ENCODE data around the gene GRAMD2B. TPM values are rescaled to one million over a fixed set of nuclear protein-coding genes. Genes with fewer than 3 reads are reported as not detected.
"Not testable (repeated sequence)": the region's sequence is repeated elsewhere in the genome, so short reads cannot be mapped to it uniquely, and the experiment has no call there.

GRAMD2B gene
- total and polyA plus RNA-seq, 3 experiments from 2014 or later = 7.0 to 10.4 (median 8.4) TPM

DNA sequence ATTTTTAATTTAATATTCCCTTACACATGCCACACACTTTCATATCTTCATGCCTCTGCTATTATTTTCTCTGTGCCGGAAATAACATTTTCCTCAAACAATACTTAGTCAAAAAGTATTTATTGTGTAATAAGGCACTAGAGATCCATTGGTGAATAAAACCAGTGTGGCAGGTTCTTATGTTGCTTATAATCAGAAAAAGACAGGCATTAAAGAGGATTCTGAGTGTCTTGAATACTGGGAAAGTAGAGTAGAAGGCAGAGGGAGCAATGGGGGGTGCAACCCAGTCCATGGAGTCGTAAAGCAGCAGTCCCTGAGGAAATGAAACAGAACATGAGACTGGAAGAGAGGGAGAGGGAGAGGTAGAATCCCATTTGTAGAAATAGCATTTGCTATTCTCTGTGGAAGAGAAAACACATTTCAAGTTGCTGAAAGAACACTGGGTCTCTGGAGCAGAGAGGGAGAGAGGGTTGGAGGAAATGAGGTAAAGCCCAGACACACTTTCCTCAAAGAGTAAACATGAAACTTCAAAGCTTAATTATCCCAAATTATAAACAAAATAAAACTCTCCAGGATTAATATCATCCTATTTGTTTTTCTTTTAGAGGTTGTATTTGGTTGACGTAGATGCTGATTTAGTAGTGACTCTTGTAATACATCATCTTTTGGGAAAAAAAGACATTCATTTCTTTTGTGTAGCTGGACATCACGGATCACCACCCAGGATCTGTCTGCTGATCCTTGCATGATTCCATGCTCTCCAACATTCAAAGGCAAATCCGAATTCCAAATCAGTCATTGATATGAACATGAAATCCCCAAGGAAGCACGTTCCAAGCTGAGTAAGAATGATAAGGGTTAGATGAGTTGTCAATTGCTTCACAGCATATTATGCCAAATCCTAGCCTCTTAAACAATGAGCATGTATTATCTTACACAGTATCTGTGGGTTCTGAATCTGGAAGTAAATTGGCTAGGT is 37.4 kb upstream of the GRAMD2B start:
- no peak for DNase-seq
- Histone ChIP-seq H3K9me3 (ENCODE audit: low read length) (no peaks in the 10 kb centered on the region), H3K27ac (ENCODE audit: low read depth, low read length) (no peak overlapping the region), H3K27me3 (ENCODE audit: insufficient read depth, low read length, poor library complexity, severe bottlenecking) (no peaks in the 10 kb centered on the region), H3K4me1 (ENCODE audit: insufficient read depth, low read length) (no peaks in the 10 kb centered on the region), H3K4me3 (ENCODE audit: low read length) (no peak overlapping the region), H3K36me3 (ENCODE audit: insufficient read depth, low read length) (no peaks in the 10 kb centered on the region)
- Mint-ChIP-seq H3K27ac (no peak overlapping the region), H3K9me3 (peaks cover 0 to 9% (median 5%) of the 10 kb centered on the region in 5 donors), H3K4me3 (no peak overlapping the region), H3K27me3 (peaks cover 6 to 25% of the 10 kb centered on the region in 2 donors), H3K4me1 (no peaks in the 10 kb centered on the region), H3K36me3 (peaks cover 0 to 12% (median 0%) of the 10 kb centered on the region in 3 donors)
- ChIA-PET CTCF (no interaction called here), POLR2A (no interaction called here)

DNA sequence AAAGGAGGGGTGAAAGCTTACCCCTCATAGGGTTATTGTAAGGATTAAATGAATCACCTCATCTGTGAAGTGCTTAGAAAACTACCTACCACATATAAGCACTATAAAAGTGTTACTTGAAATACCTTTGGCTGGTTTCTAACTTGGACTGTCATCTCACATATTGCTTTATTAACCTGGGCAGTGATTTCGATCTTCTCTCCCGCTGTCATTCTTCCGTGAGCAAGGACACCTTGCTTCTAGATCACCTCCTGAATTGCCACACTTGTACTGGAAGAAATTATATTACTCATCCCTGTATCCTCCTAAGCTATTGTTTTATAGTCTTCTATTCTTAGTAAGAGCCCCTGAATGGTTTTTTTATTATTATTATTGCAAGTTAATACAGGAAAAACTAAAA is 34.0 kb upstream of the GRAMD2B start:
- peaks cover 5 to 22% of the 10 kb centered on the region in 2 donors for H3K27me3 Mint-ChIP-seq
- no peak overlapping the region for H3K27ac ChIP-seq (ENCODE audit: low read depth, low read length)
- POLR2A ChIA-PET = no interaction called here
- H3K27ac Mint-ChIP-seq = peak overlapping the region in 1 of 8 donors; percentile 70
- H3K27me3 ChIP-seq (ENCODE audit: insufficient read depth, low read length, poor library complexity, severe bottlenecking) = no peaks in the 10 kb centered on the region
- no peaks in the 10 kb centered on the region for H3K4me1 ChIP-seq (ENCODE audit: insufficient read depth, low read length)
- no peak overlapping the region for H3K4me3 Mint-ChIP-seq
- H3K9me3 ChIP-seq (ENCODE audit: low read length) = no peaks in the 10 kb centered on the region
- no peak for DNase-seq
- H3K36me3 Mint-ChIP-seq = no peaks in the 10 kb centered on the region
- CTCF ChIA-PET = no interaction called here
- H3K4me1 Mint-ChIP-seq = no peaks in the 10 kb centered on the region
- peaks cover 0 to 3% (median 0%) of the 10 kb centered on the region in 5 donors for H3K9me3 Mint-ChIP-seq
- no peak overlapping the region for H3K4me3 ChIP-seq (ENCODE audit: low read length)
- H3K36me3 ChIP-seq (ENCODE audit: insufficient read depth, low read length) = no peaks in the 10 kb centered on the region

DNA sequence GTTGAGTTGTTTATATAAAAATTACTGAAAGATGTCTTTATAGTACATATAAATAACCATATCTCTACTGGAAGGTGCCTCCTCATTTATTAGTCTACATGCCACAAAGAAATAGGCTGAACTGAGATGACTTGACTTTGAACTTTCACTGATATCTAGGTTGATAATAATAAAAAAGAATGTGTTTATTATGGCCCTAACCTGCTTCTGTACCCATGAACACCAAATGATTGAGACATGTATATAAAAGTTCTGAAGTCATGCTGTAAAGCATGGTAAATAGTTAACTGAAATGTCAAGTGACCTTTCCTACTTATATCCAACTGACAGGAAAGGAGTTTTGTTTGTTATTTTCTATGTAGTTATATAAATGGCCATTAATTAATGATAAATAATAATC is 33.2 kb upstream of the GRAMD2B start:
- H3K36me3 ChIP-seq (ENCODE audit: insufficient read depth, low read length) = no peaks in the 10 kb centered on the region
- DNase-seq = no peak
- H3K4me1 Mint-ChIP-seq = no peaks in the 10 kb centered on the region
- ChIA-PET POLR2A (no interaction called here), CTCF (no interaction called here)
- no peaks in the 10 kb centered on the region for H3K36me3 Mint-ChIP-seq
- H3K4me3 Mint-ChIP-seq = no peak overlapping the region
- peaks cover 0 to 3% (median 0%) of the 10 kb centered on the region in 5 donors for H3K9me3 Mint-ChIP-seq
- no peaks in the 10 kb centered on the region for H3K4me1 ChIP-seq (ENCODE audit: insufficient read depth, low read length)
- no peak overlapping the region for H3K27ac ChIP-seq (ENCODE audit: low read depth, low read length)
- H3K27me3 Mint-ChIP-seq = peaks cover 5 to 16% of the 10 kb centered on the region in 2 donors
- H3K4me3 ChIP-seq (ENCODE audit: low read length) = no peak overlapping the region
- no peaks in the 10 kb centered on the region for H3K9me3 ChIP-seq (ENCODE audit: low read length)
- no peak overlapping the region for H3K27ac Mint-ChIP-seq
- no peaks in the 10 kb centered on the region for H3K27me3 ChIP-seq (ENCODE audit: insufficient read depth, low read length, poor library complexity, severe bottlenecking)

DNA sequence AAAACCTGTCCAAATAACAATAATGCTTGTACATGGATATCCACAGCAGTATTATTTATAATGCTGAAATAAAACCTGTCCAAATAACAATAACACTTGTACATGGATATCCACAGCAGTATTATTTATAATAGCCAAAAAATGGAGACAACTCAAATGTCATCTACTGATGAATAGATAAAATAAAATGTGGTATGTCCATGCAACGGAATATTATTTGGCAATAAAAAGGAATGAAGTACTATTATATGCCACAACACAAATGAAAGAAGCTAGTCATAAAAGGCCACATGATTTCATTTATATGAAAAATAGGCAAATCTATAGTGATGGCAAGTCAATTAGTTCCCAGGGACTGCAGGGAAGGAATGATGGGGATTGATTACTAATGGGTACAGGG is 31.8 kb upstream of the GRAMD2B start:
- H3K27ac ChIP-seq (ENCODE audit: low read depth, low read length) = no peak overlapping the region
- H3K4me3 Mint-ChIP-seq = no peak overlapping the region
- no peak for DNase-seq
- H3K4me1 Mint-ChIP-seq = no peaks in the 10 kb centered on the region
- no peak overlapping the region for H3K4me3 ChIP-seq (ENCODE audit: low read length)
- H3K27me3 Mint-ChIP-seq = peaks cover 0 to 9% of the 10 kb centered on the region in 2 donors
- peaks cover 0 to 3% (median 0%) of the 10 kb centered on the region in 5 donors for H3K9me3 Mint-ChIP-seq
- POLR2A ChIA-PET = no interaction called here
- H3K27ac Mint-ChIP-seq = no peak overlapping the region
- H3K27me3 ChIP-seq (ENCODE audit: insufficient read depth, low read length, poor library complexity, severe bottlenecking) = no peaks in the 10 kb centered on the region
- H3K9me3 ChIP-seq (ENCODE audit: low read length) = no peaks in the 10 kb centered on the region
- no peaks in the 10 kb centered on the region for H3K36me3 Mint-ChIP-seq
- H3K4me1 ChIP-seq (ENCODE audit: insufficient read depth, low read length) = no peaks in the 10 kb centered on the region
- CTCF ChIA-PET = no interaction called here
- H3K36me3 ChIP-seq (ENCODE audit: insufficient read depth, low read length) = no peaks in the 10 kb centered on the region

DNA sequence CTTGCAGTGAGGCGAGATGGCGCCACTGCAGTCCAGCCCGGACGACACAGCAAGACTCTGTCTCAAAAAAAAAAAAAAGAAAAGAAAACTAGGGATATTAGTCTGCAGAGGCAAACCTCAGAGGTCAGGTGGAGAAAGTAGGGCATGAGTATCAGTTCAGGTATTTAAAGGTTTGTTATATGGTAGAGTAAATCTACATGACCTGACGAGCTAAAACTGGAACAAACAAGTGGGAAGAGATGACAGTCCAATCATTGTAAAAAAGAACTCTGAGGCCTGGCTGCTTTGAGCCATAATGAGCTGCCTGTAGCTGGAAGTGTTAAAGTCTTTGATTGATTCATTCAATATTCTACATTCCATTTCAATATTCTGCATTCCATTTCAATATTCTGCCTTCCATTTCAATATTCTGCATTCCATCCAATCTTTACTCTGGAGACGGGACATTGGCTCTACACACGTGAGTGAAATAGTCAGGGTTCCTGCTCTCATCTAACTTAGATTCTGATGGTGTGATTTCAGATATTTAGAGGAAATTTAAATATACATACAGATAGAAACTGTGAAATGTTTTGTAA is 28.9 kb upstream of the GRAMD2B start:
- no peaks in the 10 kb centered on the region for H3K4me1 Mint-ChIP-seq
- peaks cover 0 to 9% (median 0%) of the 10 kb centered on the region in 3 donors for H3K36me3 Mint-ChIP-seq
- peaks cover 0 to 17% of the 10 kb centered on the region in 2 donors for H3K27me3 Mint-ChIP-seq
- ChIA-PET CTCF (no interaction called here), POLR2A (interaction anchor here (0.7 kb wide), 1 partner anchor 138 kb away, joined by 3 read pairs; no protein-coding TSS in a partner anchor)
- no peak overlapping the region for H3K4me3 ChIP-seq (ENCODE audit: low read length)
- H3K27ac Mint-ChIP-seq = no peak overlapping the region
- H3K4me3 Mint-ChIP-seq = no peak overlapping the region
- no peaks in the 10 kb centered on the region for H3K36me3 ChIP-seq (ENCODE audit: insufficient read depth, low read length)
- peaks cover 0 to 4% (median 4%) of the 10 kb centered on the region in 5 donors for H3K9me3 Mint-ChIP-seq
- DNase-seq = no peak
- no peaks in the 10 kb centered on the region for H3K4me1 ChIP-seq (ENCODE audit: insufficient read depth, low read length)
- no peaks in the 10 kb centered on the region for H3K27me3 ChIP-seq (ENCODE audit: insufficient read depth, low read length, poor library complexity, severe bottlenecking)
- H3K9me3 ChIP-seq (ENCODE audit: low read length) = no peaks in the 10 kb centered on the region
- no peak overlapping the region for H3K27ac ChIP-seq (ENCODE audit: low read depth, low read length)

DNA sequence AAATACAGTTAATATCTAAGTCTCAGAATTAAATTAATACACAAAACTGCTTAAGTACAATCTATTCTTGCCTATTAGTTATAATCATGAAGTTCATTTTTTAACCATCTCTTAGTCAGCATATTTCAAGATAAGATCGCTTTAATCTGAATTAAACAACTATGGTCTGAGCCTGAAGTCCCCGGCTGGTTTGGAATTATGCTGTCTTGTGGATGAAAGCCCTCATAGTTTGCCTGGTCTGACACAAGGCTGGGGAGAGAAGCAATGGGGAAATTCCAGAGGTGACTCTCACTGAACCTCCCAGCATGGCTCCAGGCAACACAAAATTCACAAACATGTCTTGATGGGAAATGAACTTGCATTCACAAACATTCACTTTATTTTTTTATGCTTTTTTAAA is 28.0 kb upstream of the GRAMD2B start:
- Histone ChIP-seq H3K4me3 (ENCODE audit: low read length) (no peak overlapping the region), H3K4me1 (ENCODE audit: insufficient read depth, low read length) (no peaks in the 10 kb centered on the region), H3K27me3 (ENCODE audit: insufficient read depth, low read length, poor library complexity, severe bottlenecking) (no peaks in the 10 kb centered on the region), H3K27ac (ENCODE audit: low read depth, low read length) (no peak overlapping the region), H3K36me3 (ENCODE audit: insufficient read depth, low read length) (no peaks in the 10 kb centered on the region), H3K9me3 (ENCODE audit: low read length) (no peaks in the 10 kb centered on the region)
- no peaks in the 10 kb centered on the region for H3K4me1 Mint-ChIP-seq
- H3K9me3 Mint-ChIP-seq = peaks cover 7 to 12% (median 11%) of the 10 kb centered on the region in 5 donors
- ChIA-PET POLR2A (no interaction called here), CTCF (no interaction called here)
- peaks cover 0 to 15% (median 1%) of the 10 kb centered on the region in 3 donors for H3K36me3 Mint-ChIP-seq
- H3K4me3 Mint-ChIP-seq = no peak overlapping the region
- DNase-seq = no peak
- no peak overlapping the region for H3K27ac Mint-ChIP-seq
- H3K27me3 Mint-ChIP-seq = peaks cover 0 to 20% of the 10 kb centered on the region in 2 donors

DNA sequence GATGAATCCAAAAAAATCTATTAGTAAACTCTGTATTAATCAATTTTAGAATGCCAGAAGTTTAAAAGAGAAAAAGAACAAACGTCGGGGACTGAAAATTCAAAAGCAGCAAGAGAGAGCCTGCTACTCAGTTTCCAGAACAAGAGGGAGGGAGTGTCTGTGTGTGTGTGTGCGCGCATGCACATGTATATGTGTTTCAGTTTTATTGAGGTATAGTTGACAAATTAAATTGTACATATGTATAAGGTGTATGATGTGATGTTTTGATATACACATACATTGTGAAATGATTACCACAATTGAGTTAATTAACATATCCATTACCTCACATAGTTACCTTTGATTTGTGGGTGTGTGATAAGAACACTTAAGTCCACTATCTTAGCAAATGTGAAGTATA is 27.6 kb upstream of the GRAMD2B start:
- POLR2A ChIA-PET = no interaction called here
- H3K9me3 Mint-ChIP-seq = peaks cover 11 to 15% (median 14%) of the 10 kb centered on the region in 5 donors
- H3K27ac Mint-ChIP-seq = no peak overlapping the region
- H3K9me3 ChIP-seq (ENCODE audit: low read length) = no peaks in the 10 kb centered on the region
- no peaks in the 10 kb centered on the region for H3K36me3 ChIP-seq (ENCODE audit: insufficient read depth, low read length)
- H3K27me3 ChIP-seq (ENCODE audit: insufficient read depth, low read length, poor library complexity, severe bottlenecking) = no peaks in the 10 kb centered on the region
- no peak overlapping the region for H3K27ac ChIP-seq (ENCODE audit: low read depth, low read length)
- no peaks in the 10 kb centered on the region for H3K4me1 ChIP-seq (ENCODE audit: insufficient read depth, low read length)
- no peak for DNase-seq
- no peaks in the 10 kb centered on the region for H3K4me1 Mint-ChIP-seq
- H3K4me3 ChIP-seq (ENCODE audit: low read length) = no peak overlapping the region
- peaks cover 0 to 16% (median 1%) of the 10 kb centered on the region in 3 donors for H3K36me3 Mint-ChIP-seq
- peaks cover 0 to 18% of the 10 kb centered on the region in 2 donors for H3K27me3 Mint-ChIP-seq
- H3K4me3 Mint-ChIP-seq = no peak overlapping the region
- CTCF ChIA-PET = no interaction called here

DNA sequence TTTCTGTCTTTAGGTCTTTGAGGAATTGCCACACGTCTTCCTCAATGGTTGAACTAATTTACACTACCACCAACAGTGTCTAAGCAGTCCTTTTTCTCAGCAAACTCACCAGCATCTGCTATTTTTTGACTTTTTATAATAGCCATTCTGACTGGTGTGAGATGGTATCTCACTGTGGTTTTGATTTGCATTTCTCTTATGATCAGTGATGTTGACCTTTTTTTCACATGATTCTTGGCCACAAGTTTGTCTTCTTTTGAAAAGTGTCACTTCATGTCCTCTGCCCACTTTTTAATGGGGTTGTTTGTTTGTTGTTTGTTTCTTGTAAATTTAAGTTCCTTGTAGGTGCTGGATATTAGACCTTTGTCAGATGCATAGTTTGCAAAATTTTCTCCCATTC is 26.5 kb upstream of the GRAMD2B start:
- H3K36me3 Mint-ChIP-seq = peaks cover 0 to 19% (median 1%) of the 10 kb centered on the region in 3 donors
- H3K27ac ChIP-seq (ENCODE audit: low read depth, low read length); DNase-seq; H3K36me3 ChIP-seq (ENCODE audit: insufficient read depth, low read length); H3K27me3 ChIP-seq (ENCODE audit: insufficient read depth, low read length, poor library complexity, severe bottlenecking); CTCF ChIA-PET; H3K4me1 Mint-ChIP-seq; H3K27ac Mint-ChIP-seq; H3K4me1 ChIP-seq (ENCODE audit: insufficient read depth, low read length); H3K4me3 ChIP-seq (ENCODE audit: low read length); POLR2A ChIA-PET; H3K4me3 Mint-ChIP-seq; H3K9me3 ChIP-seq (ENCODE audit: low read length): not testable (repeated sequence)
- peaks cover 17 to 27% (median 25%) of the 10 kb centered on the region in 5 donors for H3K9me3 Mint-ChIP-seq
- H3K27me3 Mint-ChIP-seq = peaks cover 0 to 18% of the 10 kb centered on the region in 2 donors
